Ovary (tissue), 3 donors: ENCODE measurements around the gene SBNO2.

ENCODE experiments used
- POLR2A ChIP-seq: fragments of 450-650 bp; IDR thresholded peaks from one replicate; pipeline ENCODE4 v1.6.1; 2017; ENCODE audit warnings: antibody characterized with exemption, mild to moderate bottlenecking, moderate library complexity
- TF ChIP-seq, protein P1 (sequence below), 3 donors: fragments of 450-650 bp in 2 of 3; fragments of 200-600 bp in 1 of 3; IDR thresholded peaks; one replicate each; pipeline versions ENCODE4 v1.5.1 to v1.8.0; 2016 to 2022; ENCODE audit warnings: antibody characterized with exemption in 3 of 3, mild to moderate bottlenecking in 1 of 3
- donor health status: DM: no; HTN: no; CAD: no.

DNA sequence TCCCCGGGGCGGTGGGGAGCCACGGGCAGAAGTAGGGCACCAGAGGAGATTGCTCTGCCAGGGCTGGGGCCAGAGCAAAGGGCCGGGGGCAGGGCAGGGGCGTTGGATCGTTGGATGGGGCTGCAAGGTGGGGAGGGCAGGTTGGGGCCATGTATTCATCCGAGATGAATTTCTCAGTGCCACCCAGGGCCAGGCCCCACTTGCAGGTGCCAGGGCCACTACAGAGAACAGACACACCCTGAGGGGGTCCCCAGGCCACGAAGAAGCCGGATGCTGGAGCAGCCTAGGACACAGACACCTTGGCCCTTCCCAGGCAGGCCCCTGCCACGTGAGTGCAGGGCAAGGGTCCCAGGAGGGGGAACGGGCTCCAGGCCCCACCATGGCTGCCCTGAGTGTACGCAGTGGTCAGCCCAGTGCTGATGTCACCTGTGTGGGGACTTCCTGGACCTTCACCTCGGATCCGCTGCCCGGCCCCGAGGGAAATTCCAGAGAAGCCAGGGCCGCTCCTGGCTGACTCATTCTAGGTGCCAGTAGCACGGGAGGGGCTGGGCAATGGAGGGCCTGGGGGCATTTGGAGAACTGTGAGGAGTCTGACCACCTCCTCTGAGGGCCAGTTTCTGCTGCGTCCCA lies 9.6 kb upstream of the SBNO2 start:
- TF ChIP-seq, protein P1, sequence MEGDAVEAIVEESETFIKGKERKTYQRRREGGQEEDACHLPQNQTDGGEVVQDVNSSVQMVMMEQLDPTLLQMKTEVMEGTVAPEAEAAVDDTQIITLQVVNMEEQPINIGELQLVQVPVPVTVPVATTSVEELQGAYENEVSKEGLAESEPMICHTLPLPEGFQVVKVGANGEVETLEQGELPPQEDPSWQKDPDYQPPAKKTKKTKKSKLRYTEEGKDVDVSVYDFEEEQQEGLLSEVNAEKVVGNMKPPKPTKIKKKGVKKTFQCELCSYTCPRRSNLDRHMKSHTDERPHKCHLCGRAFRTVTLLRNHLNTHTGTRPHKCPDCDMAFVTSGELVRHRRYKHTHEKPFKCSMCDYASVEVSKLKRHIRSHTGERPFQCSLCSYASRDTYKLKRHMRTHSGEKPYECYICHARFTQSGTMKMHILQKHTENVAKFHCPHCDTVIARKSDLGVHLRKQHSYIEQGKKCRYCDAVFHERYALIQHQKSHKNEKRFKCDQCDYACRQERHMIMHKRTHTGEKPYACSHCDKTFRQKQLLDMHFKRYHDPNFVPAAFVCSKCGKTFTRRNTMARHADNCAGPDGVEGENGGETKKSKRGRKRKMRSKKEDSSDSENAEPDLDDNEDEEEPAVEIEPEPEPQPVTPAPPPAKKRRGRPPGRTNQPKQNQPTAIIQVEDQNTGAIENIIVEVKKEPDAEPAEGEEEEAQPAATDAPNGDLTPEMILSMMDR (IDR thresholded peaks at IDR 0.05) = no peak
- TF ChIP-seq POLR2A = no peak
